ENCODE data around the gene SCRT2.

SCRT2 gene

GRCh38 chr20:650281-650680 is 25.3 kb downstream of the SCRT2 start:
- H3F3A ChIP-seq (ENCODE audit: insufficient read depth, low read length) = no peaks in the 10 kb centered on the region
- no peaks in the 10 kb centered on the region for H3K9me2 ChIP-seq (ENCODE audit: low read depth, low read length)
- no peak overlapping the region for H3K4me2 ChIP-seq (ENCODE audit: low read length)
- no peaks in the 10 kb centered on the region for H4K20me1 ChIP-seq (ENCODE audit: insufficient read depth, low read length)
- H3K27me3 ChIP-seq (ENCODE audit: insufficient read depth, low read length) = no peaks in the 10 kb centered on the region
- no peaks in the 10 kb centered on the region for H3K9me3 ChIP-seq (ENCODE audit: low read length)
- peaks cover 23% of the 10 kb centered on the region for H3K4me1 ChIP-seq (ENCODE audit: insufficient read depth, low read length, severe bottlenecking)
- no peak overlapping the region for H3K9ac ChIP-seq (ENCODE audit: low read length)
- H3K4me3 ChIP-seq (ENCODE audit: low read depth, low read length, poor library complexity, severe bottlenecking) = no peak overlapping the region
- H3K27ac ChIP-seq (ENCODE audit: low read depth, low read length, poor library complexity, severe bottlenecking) = no peak overlapping the region
- peaks cover 9% of the 10 kb centered on the region; the same call in 1 of the 2 replicates for H3K79me2 ChIP-seq (ENCODE audit: insufficient read depth, low read length)
- TF ChIP-seq EZH2 (IDR thresholded peaks at IDR 0.05; ENCODE audit: borderline replicate concordance, low read length) (no peak), CTCF (IDR thresholded peaks at IDR 0.05; ENCODE audit: low read length) (no peak)
- H3K36me3 ChIP-seq (ENCODE audit: insufficient read depth, low read length) = peaks cover 40% of the 10 kb centered on the region
- H2AFZ ChIP-seq (ENCODE audit: low read length) = no peak overlapping the region

GRCh38 chr20:647479-648019 is 28.1 kb downstream of the SCRT2 start:
- Histone ChIP-seq H3K9me3 (ENCODE audit: low read length) (no peaks in the 10 kb centered on the region), H3K9me2 (ENCODE audit: low read depth, low read length) (no peaks in the 10 kb centered on the region), H3K9ac (ENCODE audit: low read length) (no peak overlapping the region), H3K27ac (ENCODE audit: low read depth, low read length, poor library complexity, severe bottlenecking) (no peak overlapping the region), H3K27me3 (ENCODE audit: insufficient read depth, low read length) (no peaks in the 10 kb centered on the region), H3K79me2 (ENCODE audit: insufficient read depth, low read length) (peaks cover 9% of the 10 kb centered on the region; the same call in 1 of the 2 replicates), H2AFZ (ENCODE audit: low read length) (no peak overlapping the region), H3K4me1 (ENCODE audit: insufficient read depth, low read length, severe bottlenecking) (peaks cover 14% of the 10 kb centered on the region), H4K20me1 (ENCODE audit: insufficient read depth, low read length) (no peaks in the 10 kb centered on the region), H3K36me3 (ENCODE audit: insufficient read depth, low read length) (peaks cover 40% of the 10 kb centered on the region), H3K4me3 (ENCODE audit: low read depth, low read length, poor library complexity, severe bottlenecking) (no peak overlapping the region), H3K4me2 (ENCODE audit: low read length) (no peak overlapping the region), H3F3A (ENCODE audit: insufficient read depth, low read length) (no peaks in the 10 kb centered on the region)
- TF ChIP-seq CTCF (IDR thresholded peaks at IDR 0.05; ENCODE audit: low read length) (no peak), EZH2 (IDR thresholded peaks at IDR 0.05; ENCODE audit: borderline replicate concordance, low read length) (no peak)

GRCh38 chr20:646868-647233 is 28.8 kb downstream of the SCRT2 start:
- H4K20me1 ChIP-seq (ENCODE audit: insufficient read depth, low read length) = no peaks in the 10 kb centered on the region
- no peaks in the 10 kb centered on the region for H3K9me3 ChIP-seq (ENCODE audit: low read length)
- TF ChIP-seq EZH2 (IDR thresholded peaks at IDR 0.05; ENCODE audit: borderline replicate concordance, low read length) (no peak), CTCF (IDR thresholded peaks at IDR 0.05; ENCODE audit: low read length) (no peak)
- no peak overlapping the region for H3K9ac ChIP-seq (ENCODE audit: low read length)
- no peak overlapping the region for H3K4me3 ChIP-seq (ENCODE audit: low read depth, low read length, poor library complexity, severe bottlenecking)
- H3K27me3 ChIP-seq (ENCODE audit: insufficient read depth, low read length) = no peaks in the 10 kb centered on the region
- H3K79me2 ChIP-seq (ENCODE audit: insufficient read depth, low read length) = peaks cover 4% of the 10 kb centered on the region; the same call in 1 of the 2 replicates
- H3K27ac ChIP-seq (ENCODE audit: low read depth, low read length, poor library complexity, severe bottlenecking) = no peak overlapping the region
- no peaks in the 10 kb centered on the region for H3F3A ChIP-seq (ENCODE audit: insufficient read depth, low read length)
- H3K9me2 ChIP-seq (ENCODE audit: low read depth, low read length) = no peaks in the 10 kb centered on the region
- H2AFZ ChIP-seq (ENCODE audit: low read length) = no peak overlapping the region
- no peak overlapping the region for H3K4me2 ChIP-seq (ENCODE audit: low read length)
- H3K4me1 ChIP-seq (ENCODE audit: insufficient read depth, low read length, severe bottlenecking) = peaks cover 7% of the 10 kb centered on the region
- H3K36me3 ChIP-seq (ENCODE audit: insufficient read depth, low read length) = peaks cover 40% of the 10 kb centered on the region

All from OCI-LY1 (cell line).